NK-92 treated with Interleukin-12 subunit alpha and Interleukin-12 subunit beta, amount 100 ng/mL, for 24 hours (cell line): ENCODE results near the gene TRMT2A.

Experiments used
- DNase-seq: peaks from one replicate; lab custom pipeline; 2025; lab: John Stamatoyannopoulos, UW

Gene TRMT2A

DNA sequence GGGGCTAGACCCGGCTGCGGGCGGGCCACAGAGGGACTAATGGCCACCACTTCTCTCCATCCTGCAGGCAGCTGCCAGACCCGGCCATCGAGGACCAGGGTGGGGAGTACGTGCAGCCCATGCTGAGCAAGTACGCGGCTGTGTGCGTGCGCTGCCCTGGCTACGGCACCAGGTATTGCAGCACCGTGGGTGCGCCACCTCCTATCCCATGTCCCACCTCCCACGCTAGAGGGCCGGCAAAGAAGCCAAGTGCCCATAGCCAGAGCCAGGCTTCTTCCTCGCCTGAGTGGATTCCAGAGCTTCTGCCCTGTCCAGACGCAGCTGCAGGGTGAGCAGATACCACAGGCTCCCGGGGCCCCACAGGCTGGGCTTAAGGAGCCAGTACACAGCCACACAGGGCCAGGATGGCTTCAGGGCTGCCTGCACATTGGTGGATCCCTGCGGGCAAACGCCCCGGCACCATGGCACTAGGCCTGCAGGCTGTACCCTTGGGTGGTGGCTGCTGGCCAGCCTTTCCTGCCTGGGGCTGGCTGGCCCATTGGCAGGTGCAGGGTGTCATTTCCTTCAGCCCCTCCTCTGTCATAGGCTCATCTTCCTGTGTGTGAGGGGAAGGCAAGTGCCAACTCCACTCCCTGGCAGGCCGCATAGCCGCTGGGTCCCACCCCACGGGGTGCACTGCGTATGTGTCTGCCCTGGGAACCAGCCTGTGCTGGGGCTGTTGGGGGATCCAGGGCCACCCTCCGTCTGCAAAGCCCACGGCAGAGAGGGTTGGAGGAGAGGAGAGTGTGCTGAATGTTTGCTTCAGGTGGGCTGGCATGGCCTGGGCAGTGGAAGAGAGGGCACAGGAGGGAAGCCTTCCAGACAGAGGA is 53.5 kb downstream of the TRMT2A start:
- no peak for DNase-seq

DNA sequence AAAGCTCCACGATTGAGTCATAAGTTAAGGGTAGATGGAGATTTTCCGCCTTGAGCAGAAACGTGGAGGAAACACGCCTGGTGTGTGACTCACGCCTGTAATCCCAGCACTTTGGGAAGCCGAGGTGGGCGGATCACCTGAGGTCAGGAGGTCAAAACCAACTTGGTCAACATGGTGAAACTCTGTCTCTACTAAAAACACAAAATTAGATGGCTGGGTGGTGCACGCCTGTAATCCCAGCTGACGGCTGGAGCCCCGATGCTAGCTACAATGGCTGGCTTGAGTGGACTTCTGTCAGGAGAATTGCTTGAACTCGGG is 54.3 kb downstream of the TRMT2A start:
- no peak for DNase-seq

DNA sequence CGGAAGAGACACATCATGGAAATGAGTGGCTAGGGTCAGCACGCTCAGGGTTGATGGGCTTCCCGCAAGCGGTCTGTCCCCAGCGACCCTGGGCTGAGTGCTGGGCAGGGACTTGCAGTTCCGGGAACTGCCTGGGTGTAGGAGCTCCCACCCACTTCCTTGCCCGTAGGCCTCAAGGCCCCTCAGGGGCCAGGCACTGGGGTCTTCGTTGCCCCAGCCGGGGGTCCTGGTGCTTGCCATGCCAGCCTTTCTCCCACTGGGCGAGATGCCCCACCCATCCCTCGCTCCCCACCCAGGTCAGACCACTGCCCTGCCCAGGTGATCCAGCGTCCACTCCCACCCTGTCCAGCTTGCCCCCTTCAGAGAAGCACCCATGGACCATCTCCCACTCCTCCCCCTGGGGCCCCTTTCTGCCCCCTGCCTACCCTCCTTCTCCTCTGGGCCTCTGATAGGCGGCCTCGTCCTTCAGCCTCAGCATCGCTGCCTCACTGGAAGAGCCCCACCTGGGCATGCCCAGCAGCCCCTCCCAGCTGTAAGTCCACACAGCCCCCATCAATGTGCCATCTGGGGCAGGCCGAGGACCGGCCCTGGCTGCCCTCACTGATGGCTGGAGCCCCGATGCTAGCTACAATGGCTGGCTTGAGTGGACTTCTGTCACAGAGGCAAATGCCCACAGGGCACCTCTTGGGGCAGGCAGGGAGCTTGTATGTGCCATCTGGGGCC is 54.8 kb downstream of the TRMT2A start:
- no peak for DNase-seq
